ENCODE results near the gene CRIP3. TPM values are rescaled to one million over a fixed set of nuclear protein-coding genes. Genes with fewer than 3 reads are reported as not detected.
"Not testable (repeated sequence)": the region's sequence is repeated elsewhere in the genome, so short reads cannot be mapped to it uniquely, and the experiment has no call there.

CRIP3 gene
- total and polyA plus RNA-seq, 2 of the 13 experiments (the other 11 are each of a cell fraction or from before 2014, with no cell fraction given): 6.3 to 9.3 TPM

- H2AFZ ChIP-seq (ENCODE audit: low read length); H3K4me3 ChIP-seq (replicated peaks in 1 of 3; ENCODE audit: insufficient read depth in 1 of 3, low read depth in 2 of 3, low read length in 3 of 3); in situ Hi-C loops (cut with HindIII; ENCODE audit: extremely low pct_ligation_motif_present, low pct_unique_long_range_greater_than_20kb); H3K4me1 ChIP-seq (ENCODE audit: insufficient read depth, low read length); BruUV-seq (replicated peaks); FAIRE-seq; DNase-seq (ENCODE audit: low spot score); H3K4me2 ChIP-seq (ENCODE audit: low read depth, low read length); CTCF ChIA-PET (ENCODE audit: low intra/inter-chr PET ratio, low total read pairs); intact Hi-C loops (cut with micrococcal nuclease; ENCODE audit: unreplicated experiment); H3K79me2 ChIP-seq (ENCODE audit: insufficient read depth, low read length); H3K27ac ChIP-seq (ENCODE audit: extremely low read length, insufficient read depth, low read length); H3K9me3 ChIP-seq (ENCODE audit: low read length); H3K9ac ChIP-seq (ENCODE audit: insufficient read depth, low read depth, low read length); H4K20me1 ChIP-seq (ENCODE audit: insufficient read depth, low read length); H3K27me3 ChIP-seq (ENCODE audit: control insufficient read depth in 1 of 2, insufficient read depth in 2 of 2, low read length in 2 of 2); ATAC-seq: not testable (repeated sequence)
- 0 out of 2 replicates have a peak, but pooled peaks have one; percentile 53 for TF ChIP-seq ZNF121 (CRISPR knock-in tag; IDR thresholded peaks at IDR 0.05)
- peaks cover 23 to 57% of the 10 kb centered on the region in 2 experiments for H3K36me3 ChIP-seq (replicated peaks in 1 of 2; ENCODE audit: control insufficient read depth in 1 of 2, insufficient read depth in 2 of 2, low read length in 2 of 2)
- WGBS (ENCODE audit: low lambda C conversion rate): 97% methylated on average over 11 of the region's 11 CpGs
- POLR2A ChIA-PET: interaction anchor here (0.6 to 0.7 kb wide), 2 partner anchors 71 to 143 kb away, joined by 3 read pairs; no protein-coding TSS in a partner anchor
These were observed 37.6 kb upstream of the CRIP3 start for GRCh38 chr6:43346243-43346642.

GRCh38 chr6:43339168-43339567, 30.5 kb upstream of the CRIP3 start:
- Histone ChIP-seq H3K27me3 (ENCODE audit: control insufficient read depth in 1 of 2, insufficient read depth in 2 of 2, low read length in 2 of 2) (no peaks in the 10 kb centered on the region), H3K4me1 (ENCODE audit: insufficient read depth, low read length) (peaks cover 8% of the 10 kb centered on the region), H3K27ac (ENCODE audit: extremely low read length, insufficient read depth, low read length) (no peak overlapping the region), H3K9me3 (ENCODE audit: low read length) (no peaks in the 10 kb centered on the region), H3K4me3 (replicated peaks in 1 of 3; ENCODE audit: insufficient read depth in 1 of 3, low read depth in 2 of 3, low read length in 3 of 3) (no peak overlapping the region), H4K20me1 (ENCODE audit: insufficient read depth, low read length) (no peaks in the 10 kb centered on the region), H3K9ac (ENCODE audit: insufficient read depth, low read depth, low read length) (no peak overlapping the region), H2AFZ (ENCODE audit: low read length) (no peak overlapping the region), H3K4me2 (ENCODE audit: low read depth, low read length) (no peak overlapping the region), H3K79me2 (ENCODE audit: insufficient read depth, low read length) (no peaks in the 10 kb centered on the region), H3K36me3 (replicated peaks in 1 of 2; ENCODE audit: control insufficient read depth in 1 of 2, insufficient read depth in 2 of 2, low read length in 2 of 2) (peaks cover 22 to 46% of the 10 kb centered on the region in 2 experiments)
- CTCF ChIA-PET (ENCODE audit: low intra/inter-chr PET ratio, low total read pairs): no interaction called here
- ATAC-seq (no peak), FAIRE-seq (no peak), DNase-seq (ENCODE audit: low spot score) (no peak)
- BruUV-seq (replicated peaks): no TSS peak
- intact Hi-C loops (cut with micrococcal nuclease; ENCODE audit: unreplicated experiment) (no loop called here), in situ Hi-C loops (cut with HindIII; ENCODE audit: extremely low pct_ligation_motif_present, low pct_unique_long_range_greater_than_20kb) (no loop called here)
- POLR2A ChIA-PET: interaction anchor here (1.3 kb wide), 1 partner anchor 71 kb away, joined by 3 read pairs; no protein-coding TSS in a partner anchor
- TF ChIP-seq SCMH1 (CRISPR knock-in tag; IDR thresholded peaks at IDR 0.05; ENCODE audit: borderline replicate concordance) (no peak), EP300 (IDR thresholded peaks at IDR 0.05; ENCODE audit: low read depth in 2 of 2, low read length in 2 of 2) (no peak), EP300 (CRISPR knock-in tag; IDR thresholded peaks at IDR 0.05; ENCODE audit: borderline replicate concordance) (no peak), ZNF782 (CRISPR knock-in tag; IDR thresholded peaks at IDR 0.05; ENCODE audit: borderline replicate concordance) (no peak), REL (CRISPR knock-in tag; conservative IDR thresholded peaks at IDR 0.05) (no peak), SMAD1 (CRISPR knock-in tag; IDR thresholded peaks at IDR 0.05; ENCODE audit: borderline replicate concordance, low read depth) (no peak), BORCS8-MEF2B (CRISPR knock-in tag; IDR thresholded peaks at IDR 0.05) (no peak), ZNF788 (CRISPR knock-in tag; IDR thresholded peaks at IDR 0.05; ENCODE audit: borderline replicate concordance) (no peak), ZNF570 (CRISPR knock-in tag; IDR thresholded peaks at IDR 0.05; ENCODE audit: borderline replicate concordance) (no peak), POLR2A (IDR thresholded peaks at IDR 0.05; ENCODE audit: insufficient read depth in 1 of 2, low read depth in 2 of 2, low read length in 2 of 2) (no peak), ARNT2 (CRISPR knock-in tag; IDR thresholded peaks at IDR 0.05; ENCODE audit: low read depth) (no peak), ZNF562 (CRISPR knock-in tag; IDR thresholded peaks at IDR 0.05; ENCODE audit: borderline replicate concordance) (no peak), ZNF775 (CRISPR knock-in tag; IDR thresholded peaks at IDR 0.05; ENCODE audit: borderline replicate concordance) (no peak), HOMEZ (CRISPR knock-in tag; IDR thresholded peaks at IDR 0.05; ENCODE audit: low read depth) (no peak), ZNF75D (CRISPR knock-in tag; IDR thresholded peaks at IDR 0.05; ENCODE audit: borderline replicate concordance) (no peak), ZNF839 (CRISPR knock-in tag; IDR thresholded peaks at IDR 0.05; ENCODE audit: borderline replicate concordance) (no peak), NBN (conservative IDR thresholded peaks at IDR 0.05) (no peak), KMT2B (CRISPR knock-in tag; IDR thresholded peaks at IDR 0.05) (no peak)
- 90% methylated on average over 4 of the region's 4 CpGs for WGBS (ENCODE audit: low lambda C conversion rate)
